ENCODE data around the gene SUPT4H1. TPM values are rescaled to one million over a fixed set of nuclear protein-coding genes. Genes with fewer than 3 reads are reported as not detected.

SUPT4H1 gene
- total and polyA plus RNA-seq, 2 experiments from 2014 or later, result 82.2 to 83.7 TPM

GRCh38 chr17:58301504-58302150, 50.4 kb downstream of the SUPT4H1 start (continued):
- TF ChIP-seq ZNF114 (CRISPR knock-in tag; IDR thresholded peaks at IDR 0.05), result no peak
- no peak for TF ChIP-seq POLR2AphosphoS5 (IDR thresholded peaks at IDR 0.05; ENCODE audit: low read depth)
- TF ChIP-seq CTCF (conservative IDR thresholded peaks at IDR 0.05; ENCODE audit: low read depth in 2 of 2), result no peak

GRCh38 chr17:58300336-58300735, 51.7 kb downstream of the SUPT4H1 start:
- H2AFZ ChIP-seq, result no peak overlapping the region
- DNase-seq (ENCODE audit: low spot score), result no peak
- TF ChIP-seq EZH2 (IDR thresholded peaks at IDR 0.05; ENCODE audit: low read depth, unreplicated experiment) (no peak), ZNF114 (CRISPR knock-in tag; IDR thresholded peaks at IDR 0.05) (no peak), ETS1 (IDR thresholded peaks at IDR 0.05) (no peak), EZH2phosphoT487 (IDR thresholded peaks at IDR 0.05; ENCODE audit: unreplicated experiment) (no peak), REST (IDR thresholded peaks at IDR 0.05; ENCODE audit: unreplicated experiment) (no peak), STAT1 (IDR thresholded peaks at IDR 0.05; ENCODE audit: unreplicated experiment) (no peak), CREB1 (CRISPR knock-in tag; IDR thresholded peaks at IDR 0.05; ENCODE audit: low read depth) (no peak), NANOG (IDR thresholded peaks at IDR 0.05; ENCODE audit: borderline replicate concordance) (no peak), CTCF (conservative IDR thresholded peaks at IDR 0.05; ENCODE audit: low read depth in 2 of 2) (no peak)

More at GRCh38 chr17:58300336-58300735, 51.7 kb downstream of the SUPT4H1 start:
- peaks cover 13% of the 10 kb centered on the region for H3K4me1 ChIP-seq (ENCODE audit: insufficient read depth)
- no peak overlapping the region for H3K4me3 ChIP-seq
- Mint-ChIP-seq H3K4me3 (no peak overlapping the region), H3K4me1 (peaks cover 22% of the 10 kb centered on the region), H3K27me3 (ENCODE audit: insufficient read depth, low read depth, poor library complexity) (peaks cover 4% of the 10 kb centered on the region), H3K27ac (no peak overlapping the region), H3K9me3 (no peaks in the 10 kb centered on the region), H3K36me3 (ENCODE audit: low read depth) (no peaks in the 10 kb centered on the region)
- H3K4me2 ChIP-seq, result no peak overlapping the region
- no peaks in the 10 kb centered on the region for H3K9me2 ChIP-seq (ENCODE audit: insufficient read depth)
- H3K36me3 ChIP-seq (ENCODE audit: insufficient read depth), result no peaks in the 10 kb centered on the region
- H4K20me1 ChIP-seq (replicated peaks; ENCODE audit: insufficient read depth), result no peaks in the 10 kb centered on the region
- H3F3A ChIP-seq (replicated peaks; ENCODE audit: low read depth), result no peaks in the 10 kb centered on the region
- H3K27me3 ChIP-seq (ENCODE audit: insufficient read depth), result no peaks in the 10 kb centered on the region
- no peak overlapping the region for H3K27ac ChIP-seq (ENCODE audit: low read depth)
- ATAC-seq, result no peak
- H3K79me2 ChIP-seq (replicated peaks; ENCODE audit: insufficient read depth), result no peaks in the 10 kb centered on the region
